K562 (cell line): ENCODE results near the gene GPR4. TPM values are rescaled to one million over a fixed set of nuclear protein-coding genes. Genes with fewer than 3 reads are reported as not detected.

Source experiments
- ADNP ChIP-seq: fragments of 200-800 bp; sonication (Bioruptor generic); IDR thresholded peaks from 2 replicates; pipeline ENCODE4 v1.6.1; 2016; ENCODE audit warnings: missing genetic modification characterization, missing compliant biosample characterization
- ARID4B ChIP-seq: sonication (generic); formaldehyde crosslinking; IDR thresholded peaks from 2 replicates; pipeline ENCODE4 v1.8.0; 2022; ENCODE audit warnings: mild to moderate bottlenecking, missing genetic modification reagents
- CBX8 ChIP-seq: fragments of 200-600 bp; sonication (generic); IDR thresholded peaks from 2 replicates; pipeline ENCODE4 v1.6.1; 2012; ENCODE audit warnings: borderline replicate concordance, mixed run types, low read depth, mild to moderate bottlenecking, moderate library complexity, mixed read lengths, low read length, control low read depth, inconsistent platforms; ENCODE audit not compliant: poor library complexity, severe bottlenecking; ENCODE audit errors: extremely low read depth
- CREB5 ChIP-seq: fragments of 250-450 bp; sonication (Bioruptor Pico); IDR thresholded peaks from 2 replicates; pipeline ENCODE4 v1.5.0; 2020; ENCODE audit warnings: mild to moderate bottlenecking
- EP400 ChIP-seq: fragments of 450-650 bp; IDR thresholded peaks from 2 replicates; pipeline ENCODE4 v1.6.1; 2017; ENCODE audit warnings: antibody characterized with exemption, mild to moderate bottlenecking, moderate library complexity
- GABPA ChIP-seq: fragments of 200-800 bp; sonication (Bioruptor generic); conservative IDR thresholded peaks from 2 replicates; pipeline ENCODE4 v1.6.1; 2016; ENCODE audit warnings: low read depth, missing genetic modification characterization, missing compliant biosample characterization
- ILK ChIP-seq: fragments of 450-650 bp; IDR thresholded peaks from 2 replicates; pipeline ENCODE4 v1.6.1; 2016; ENCODE audit warnings: missing genetic modification characterization, low read depth, mild to moderate bottlenecking, missing compliant biosample characterization, moderate library complexity, borderline replicate concordance
- KHSRP ChIP-seq: fragments of 450-650 bp; IDR thresholded peaks from 2 replicates; pipeline ENCODE4 v1.6.1; 2017
- MED1 ChIP-seq: sonication (generic); formaldehyde crosslinking; IDR thresholded peaks from 2 replicates; pipeline ENCODE4 v1.8.1; 2023; ENCODE audit warnings: missing genetic modification reagents, borderline replicate concordance
- POLR2B ChIP-seq: fragments of 450-650 bp; IDR thresholded peaks from 2 replicates; pipeline ENCODE4 v1.6.1; 2018; ENCODE audit warnings: low read depth; ENCODE audit not compliant: partially characterized antibody
- RHOXF2B ChIP-seq: fragments of 250-450 bp; sonication (Bioruptor Pico); conservative IDR thresholded peaks from 2 replicates; pipeline ENCODE4 v1.5.1; 2021
- SMARCA4 ChIP-seq: fragments of 450-650 bp; IDR thresholded peaks from 2 replicates; pipeline ENCODE4 v1.6.1; 2016
- SRSF7 ChIP-seq: fragments of 200-400 bp; formaldehyde crosslinking; optimal IDR thresholded peaks from 2 replicates; pipeline ENCODE3; 2017; ENCODE audit warnings: mild to moderate bottlenecking, low read depth, low read length
- TBL1XR1 ChIP-seq, 2 experiments: IDR thresholded peaks; 2 replicates each; pipeline ENCODE4 v1.6.1; 2012; ENCODE audit warnings: improper control_type of control experiment in 2 of 2, low read length in 2 of 2, mild to moderate bottlenecking in 1 of 2
- TCF15 ChIP-seq: fragments of 250-450 bp; sonication (Bioruptor Pico); IDR thresholded peaks from 2 replicates; pipeline ENCODE4 v1.8.0; 2022; ENCODE audit warnings: moderate library complexity, mild to moderate bottlenecking, inconsistent platforms
- USF2 ChIP-seq: sonication (generic); formaldehyde crosslinking; IDR thresholded peaks from 2 replicates; pipeline ENCODE4 v1.5.0; 2020; ENCODE audit warnings: missing genetic modification reagents
- ZFX ChIP-seq: sonication (generic); formaldehyde crosslinking; IDR thresholded peaks from 2 replicates; pipeline ENCODE4 v1.8.0; 2022; ENCODE audit warnings: mild to moderate bottlenecking, missing genetic modification reagents, moderate library complexity
- ZNF143 ChIP-seq: sonication (generic); formaldehyde crosslinking; IDR thresholded peaks from 2 replicates; pipeline ENCODE4 v1.9.0; 2022; ENCODE audit warnings: mild to moderate bottlenecking, missing genetic modification reagents
- ZNF695 ChIP-seq: fragments of 450-650 bp; formaldehyde crosslinking; IDR thresholded peaks from 2 replicates; pipeline ENCODE4 v1.4.0; 2020; ENCODE audit warnings: mild to moderate bottlenecking, moderate library complexity
- polyA plus RNA-seq, 8 experiments: library from polyadenylated mRNA; depleted of rRNA in 4 of 8; stranded (reverse) in 5 of 8; unstranded in 3 of 8; fragments of >200 nt; fragmentation: Nextera tagmentation in 2 of 8; fragmentation: Illumina TruSeq in 1 of 8; extraction: Ambion mirVana in 2 of 8; extraction: Trizol in 1 of 8; gene quantifications; 2 replicates each; pipeline versions ENCODE4 v1.2.1 to v1.2.3, GENCODE V29; 2011 to 2014; ENCODE audit warnings: inconsistent platforms in 1 of 8, missing spikeins in 1 of 8
- total RNA-seq, 7 experiments: library from RNA; depleted of rRNA in 6 of 7; stranded (reverse); fragments of >200 nt in 6 of 7; fragmentation: Illumina TruSeq in 2 of 7; extraction: Trizol in 2 of 7; gene quantifications; 2 replicates each; pipeline versions ENCODE4 v1.2.1 to v1.2.3, GENCODE V29; 2011 to 2021; ENCODE audit warnings: low replicate concordance in 1 of 7

Gene GPR4
- total and polyA plus RNA-seq, 9 of the 15 experiments (the other 6 are each of a cell fraction or from before 2014, with no cell fraction given): 0.03 to 0.09 (median 0.04) TPM; not detected in 5

DNA sequence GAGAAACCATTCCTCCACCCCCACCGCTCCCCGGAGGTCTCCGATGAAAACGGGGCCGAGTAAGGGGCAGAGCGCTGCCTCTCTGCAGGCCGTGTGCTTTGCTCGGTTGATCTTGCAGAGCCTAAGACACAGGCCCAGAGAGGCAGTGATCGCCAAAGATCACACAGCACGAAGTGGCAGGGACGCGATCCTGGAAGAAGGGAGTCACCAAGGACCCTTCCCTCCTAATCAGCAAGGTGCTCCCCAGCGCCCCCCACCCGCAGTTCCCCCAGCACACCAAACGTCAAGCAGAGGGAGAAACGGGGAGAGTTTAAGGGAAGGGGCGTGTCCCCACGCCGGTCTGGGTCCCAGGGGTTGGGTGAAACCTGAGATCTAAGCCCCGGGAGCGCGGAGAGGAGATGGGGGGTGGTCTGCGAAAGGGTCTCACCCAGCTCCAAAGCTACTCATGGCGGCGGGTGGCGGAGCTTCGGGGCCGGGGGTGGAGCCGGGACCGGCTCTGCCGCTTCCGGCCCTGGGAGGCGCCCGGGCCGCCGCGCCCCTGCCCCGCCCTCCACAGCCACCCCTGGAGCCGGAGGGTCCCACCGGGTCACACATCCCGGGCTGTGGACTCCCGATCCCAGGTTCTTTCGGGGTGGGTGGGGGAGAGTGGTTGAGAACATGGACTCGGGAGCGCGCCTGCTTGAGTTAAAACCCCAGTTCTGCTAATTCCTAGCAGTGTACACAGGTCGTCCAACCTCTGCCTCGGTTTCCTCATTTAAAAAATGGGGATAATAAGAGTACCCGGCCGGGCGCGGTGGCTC lies 37.1 kb upstream of the GPR4 start, which contains the start of gene EML2 (continued):
- TF ChIP-seq ARID4B (peak; percentile 28; the same call in 1 of the 2 replicates), KHSRP (no peak), SRSF7 (no peak), ZNF695 (CRISPR knock-in tag) (no peak), ILK (tag) (no peak), CREB5 (CRISPR knock-in tag) (no peak), POLR2B (peak; percentile 52), ZNF143 (CRISPR knock-in tag) (peak; percentile 12; the same call in 1 of the 2 replicates), USF2 (CRISPR knock-in tag) (no peak), ZFX (CRISPR knock-in tag) (peak; percentile 41; the same call in 1 of the 2 replicates), TBL1XR1 (IDR thresholded peaks at IDR 0.05; ENCODE audit: low read length in 2 of 2) (no peak), RHOXF2B (no peak), MED1 (CRISPR knock-in tag) (no peak), CBX8 (no peak), SMARCA4 (peak; percentile 56), TCF15 (CRISPR knock-in tag) (no peak), GABPA (peak; percentile 58), ADNP (peak; percentile 90), EP400 (peak; percentile 50; the same call in 1 of the 2 replicates)
